Calu3 (cell line): ENCODE results near the gene TMCC1. TPM values are rescaled to one million over a fixed set of nuclear protein-coding genes. Genes with fewer than 3 reads are reported as not detected.

ENCODE experiments used
- BruUV-seq: library from RNA; stranded (reverse); fragments of 400-500 nt; replicated peaks from 2 replicates; lab custom pipeline; 2021; lab: Mats Ljungman, UMichigan
- CTCF ChIA-PET: fragments of 300-600 bp; sonication (Branson Sonifier 250); formaldehyde crosslinking; loops from one replicate; lab custom pipeline; 2022; ENCODE audit warnings: antibody characterized with exemption; lab: Charles Lee
- DNase-seq: peaks from one replicate; pipeline ENCODE4 v3.0.0; 2022
- H3K27ac Mint-ChIP-seq: one replicate; pipeline ENCODE4 v1.8.0; 2022; ENCODE audit warnings: mixed read lengths; ENCODE audit not compliant: unreplicated experiment
- H3K27me3 Mint-ChIP-seq: one replicate; pipeline ENCODE4 v1.8.0; 2022; ENCODE audit warnings: mixed read lengths; ENCODE audit not compliant: unreplicated experiment
- H3K36me3 Mint-ChIP-seq: one replicate; pipeline ENCODE4 v1.8.0; 2022; ENCODE audit warnings: mild to moderate bottlenecking, moderate library complexity, mixed read lengths; ENCODE audit not compliant: insufficient read depth, unreplicated experiment
- H3K4me1 Mint-ChIP-seq: one replicate; pipeline ENCODE4 v1.8.0; 2022; ENCODE audit warnings: mild to moderate bottlenecking, low read depth, mixed read lengths; ENCODE audit not compliant: unreplicated experiment
- H3K4me3 Mint-ChIP-seq: one replicate; pipeline ENCODE4 v1.8.0; 2022; ENCODE audit warnings: mild to moderate bottlenecking, low read depth, moderate library complexity, mixed read lengths; ENCODE audit not compliant: unreplicated experiment
- H3K9me3 Mint-ChIP-seq: one replicate; pipeline ENCODE4 v1.8.0; 2022; ENCODE audit warnings: low read depth, mixed read lengths; ENCODE audit not compliant: unreplicated experiment
- intact Hi-C: fragments of 100-400 bp; cut with micrococcal nuclease; formaldehyde crosslinking; loops from one replicate; pipeline ENCODE4 v1.10.0; 2022; ENCODE audit not compliant: unreplicated experiment
- total RNA-seq: library from RNA; stranded (reverse); gene quantifications from 2 replicates; pipeline ENCODE4 v1.2.3, GENCODE V29; 2022
- TF ChIP-seq, protein P1 (sequence below): fragments of 200-600 bp; IDR thresholded peaks from one replicate; pipeline ENCODE4 v1.8.0; 2022; ENCODE audit warnings: antibody characterized with exemption; ENCODE audit not compliant: unreplicated experiment

Gene TMCC1
- total RNA-seq, 1 experiment from 2014 or later = 57.2 TPM

DNA sequence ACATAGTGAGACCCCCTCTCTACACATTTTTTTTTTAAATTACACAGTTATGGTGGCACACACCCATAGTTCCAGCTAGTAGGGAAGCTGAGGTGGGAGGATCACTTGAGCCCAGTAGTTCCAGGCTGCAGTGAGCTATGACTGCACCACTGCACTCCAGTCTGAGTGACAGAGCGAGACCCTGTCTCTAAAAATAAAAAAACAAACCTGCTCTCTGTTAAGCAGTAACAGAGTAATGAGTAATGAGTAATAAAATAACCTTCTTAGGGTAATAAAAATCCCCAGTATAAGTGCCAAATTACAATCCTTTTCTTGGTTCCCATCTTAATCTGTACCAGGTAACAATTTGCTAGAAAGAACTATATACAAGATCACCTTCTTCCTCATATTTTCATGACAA lies 221.1 kb downstream of the TMCC1 start:
- Mint-ChIP-seq H3K9me3 (no peaks in the 10 kb centered on the region), H3K27ac (no peak overlapping the region), H3K36me3 (peaks cover 14% of the 10 kb centered on the region), H3K4me3 (no peak overlapping the region), H3K27me3 (no peaks in the 10 kb centered on the region), H3K4me1 (peaks cover 35% of the 10 kb centered on the region)
- intact Hi-C loops = no loop called here
- CTCF ChIA-PET = interaction anchor here (0.6 kb wide), 1 partner anchor 93 kb away, joined by 4 read pairs; no protein-coding TSS in a partner anchor
- no TSS peak for BruUV-seq
- TF ChIP-seq, protein P1, sequence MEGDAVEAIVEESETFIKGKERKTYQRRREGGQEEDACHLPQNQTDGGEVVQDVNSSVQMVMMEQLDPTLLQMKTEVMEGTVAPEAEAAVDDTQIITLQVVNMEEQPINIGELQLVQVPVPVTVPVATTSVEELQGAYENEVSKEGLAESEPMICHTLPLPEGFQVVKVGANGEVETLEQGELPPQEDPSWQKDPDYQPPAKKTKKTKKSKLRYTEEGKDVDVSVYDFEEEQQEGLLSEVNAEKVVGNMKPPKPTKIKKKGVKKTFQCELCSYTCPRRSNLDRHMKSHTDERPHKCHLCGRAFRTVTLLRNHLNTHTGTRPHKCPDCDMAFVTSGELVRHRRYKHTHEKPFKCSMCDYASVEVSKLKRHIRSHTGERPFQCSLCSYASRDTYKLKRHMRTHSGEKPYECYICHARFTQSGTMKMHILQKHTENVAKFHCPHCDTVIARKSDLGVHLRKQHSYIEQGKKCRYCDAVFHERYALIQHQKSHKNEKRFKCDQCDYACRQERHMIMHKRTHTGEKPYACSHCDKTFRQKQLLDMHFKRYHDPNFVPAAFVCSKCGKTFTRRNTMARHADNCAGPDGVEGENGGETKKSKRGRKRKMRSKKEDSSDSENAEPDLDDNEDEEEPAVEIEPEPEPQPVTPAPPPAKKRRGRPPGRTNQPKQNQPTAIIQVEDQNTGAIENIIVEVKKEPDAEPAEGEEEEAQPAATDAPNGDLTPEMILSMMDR = no peak
- DNase-seq = no peak

GRCh38 chr3:129665024-129665768 lies 228.3 kb downstream of the TMCC1 start:
- CTCF ChIA-PET = interaction anchor here (0.6 to 4.1 kb wide), 7 partner anchors 8 to 161 kb away, joined by 3 to 22 read pairs (median 3); no protein-coding TSS in a partner anchor
- intact Hi-C loops = no loop called here
- H3K36me3 Mint-ChIP-seq = peaks cover 11% of the 10 kb centered on the region
- peak overlapping the region; percentile 43 for H3K27ac Mint-ChIP-seq
- no TSS peak for BruUV-seq
- H3K4me1 Mint-ChIP-seq = peaks cover 60% of the 10 kb centered on the region
- no peaks in the 10 kb centered on the region for H3K9me3 Mint-ChIP-seq
- no peak for DNase-seq
- TF ChIP-seq, protein P1 = no peak
- H3K4me3 Mint-ChIP-seq = no peak overlapping the region
- H3K27me3 Mint-ChIP-seq = no peaks in the 10 kb centered on the region

DNA sequence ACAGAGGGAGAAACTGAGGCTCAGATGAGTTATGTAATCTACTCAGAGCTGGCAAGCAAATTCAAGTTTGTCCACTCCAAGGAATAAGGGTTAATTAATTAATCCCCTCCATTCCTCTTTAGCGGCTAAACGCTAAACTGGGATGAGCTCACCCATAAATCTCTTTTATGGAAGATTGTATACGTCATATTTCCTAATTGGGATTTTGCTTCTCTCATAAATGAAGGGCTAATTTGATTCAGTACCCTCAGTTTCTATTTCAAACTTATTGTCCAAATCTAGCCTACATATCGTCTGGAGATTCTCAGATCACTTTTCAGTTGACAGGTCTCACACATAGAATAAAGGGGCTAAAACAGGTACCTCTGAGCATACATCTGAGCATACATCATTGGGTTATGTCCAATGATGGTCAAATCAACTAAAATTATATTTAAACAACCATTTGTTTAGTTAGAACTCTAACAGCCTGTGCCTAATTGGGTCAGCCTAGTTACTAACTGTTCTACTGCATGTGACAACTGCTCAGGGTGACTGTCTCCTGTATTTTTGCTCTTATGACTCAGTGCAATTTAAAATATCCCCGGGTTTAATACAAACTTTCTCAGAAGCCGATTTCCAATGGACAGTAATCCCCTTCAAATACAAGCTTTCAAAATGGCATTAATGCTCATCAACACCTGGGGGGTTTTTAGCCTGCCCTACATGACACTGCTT lies 229.4 kb downstream of the TMCC1 start:
- no peaks in the 10 kb centered on the region for H3K27me3 Mint-ChIP-seq
- H3K4me3 Mint-ChIP-seq = no peak overlapping the region
- BruUV-seq = no TSS peak
- no peaks in the 10 kb centered on the region for H3K9me3 Mint-ChIP-seq
- peaks cover 67% of the 10 kb centered on the region for H3K4me1 Mint-ChIP-seq
- peaks cover 11% of the 10 kb centered on the region for H3K36me3 Mint-ChIP-seq
- intact Hi-C loops = loop anchor here (5.0 kb wide), 1 partner anchor 128 kb away; no protein-coding TSS in a partner anchor
- no peak for DNase-seq
- CTCF ChIA-PET = interaction anchor here (0.6 to 4.1 kb wide), 6 partner anchors 10 to 128 kb away, joined by 3 to 22 read pairs (median 4); no protein-coding TSS in a partner anchor
- peak overlapping the region; percentile 43 for H3K27ac Mint-ChIP-seq
- TF ChIP-seq, protein P1 = no peak

GRCh38 chr3:129663045-129663446 lies 230.5 kb downstream of the TMCC1 start:
- Mint-ChIP-seq H3K9me3 (no peaks in the 10 kb centered on the region), H3K4me1 (peaks cover 74% of the 10 kb centered on the region), H3K27ac (peak overlapping the region; percentile 60), H3K27me3 (no peaks in the 10 kb centered on the region), H3K36me3 (peaks cover 11% of the 10 kb centered on the region), H3K4me3 (peak overlapping the region; percentile 36)
- peak; percentile 74 for DNase-seq
- no TSS peak for BruUV-seq
- TF ChIP-seq, protein P1 = no peak
- CTCF ChIA-PET = interaction anchor here (0.6 to 4.1 kb wide), 7 partner anchors 11 to 263 kb away, joined by 3 to 22 read pairs (median 4); no protein-coding TSS in a partner anchor
- intact Hi-C loops = loop anchor here (5.0 kb wide), 1 partner anchor 129 kb away; no protein-coding TSS in a partner anchor
